ENCODE data around the gene DHRS7C.

- no peak for TF ChIP-seq CTCF (IDR thresholded peaks at IDR 0.05)
- TF ChIP-seq POLR2A (IDR thresholded peaks at IDR 0.05): no peak
Observed at GRCh38 chr17:9792181-9792840, 919 bp upstream of the DHRS7C start.

Data from heart left ventricle (tissue), 13 donors.